ENCODE measurements around the gene GRIN1. TPM values are rescaled to one million over a fixed set of nuclear protein-coding genes. Genes with fewer than 3 reads are reported as not detected.
"Not testable (repeated sequence)": the region's sequence is repeated elsewhere in the genome, so short reads cannot be mapped to it uniquely, and the experiment has no call there.

Gene GRIN1
- polyA plus RNA-seq, 1 donor: not detected

GRCh38 chr9:137128862-137129455 lies 10.0 kb upstream of the GRIN1 start:
- no peak for DNase-seq (ENCODE audit: low read depth)

- peak; percentile 61 for DNase-seq (ENCODE audit: low read depth)
Observed at GRCh38 chr9:137129456-137130175, 9.3 kb upstream of the GRIN1 start.

GRCh38 chr9:137130176-137130755 lies 8.7 kb upstream of the GRIN1 start:
- no peak for DNase-seq (ENCODE audit: low read depth)

- DNase-seq (ENCODE audit: low read depth): no peak
Observed at GRCh38 chr9:137134191-137134590, 4.8 kb upstream of the GRIN1 start.

GRCh38 chr9:137135154-137135553 lies 3.8 kb upstream of the GRIN1 start:
- not testable (repeated sequence) for DNase-seq (ENCODE audit: low read depth)

GRCh38 chr9:137136261-137136880 lies 2.6 kb upstream of the GRIN1 start:
- no peak for DNase-seq (ENCODE audit: low read depth)

GRCh38 chr9:137136881-137137607 lies 1.9 kb upstream of the GRIN1 start:
- no peak for DNase-seq (ENCODE audit: low read depth)

GRCh38 chr9:137138058-137138721 lies 764 bp upstream of the GRIN1 start:
- no peak for DNase-seq (ENCODE audit: low read depth)

GRCh38 chr9:137139468-137140150 lies 655 bp downstream of the GRIN1 start:
- DNase-seq (ENCODE audit: low read depth): no peak

- no peak for DNase-seq (ENCODE audit: low read depth)
Observed at GRCh38 chr9:137140151-137141012, 1.4 kb downstream of the GRIN1 start.

- no peak for DNase-seq (ENCODE audit: low read depth)
Observed at GRCh38 chr9:137141050-137141810, 2.3 kb downstream of the GRIN1 start.

GRCh38 chr9:137141976-137142936 lies 3.3 kb downstream of the GRIN1 start:
- no peak for DNase-seq (ENCODE audit: low read depth)

- no peak for DNase-seq (ENCODE audit: low read depth)
Observed at GRCh38 chr9:137143459-137143858, 4.5 kb downstream of the GRIN1 start.

GRCh38 chr9:137145731-137146526 lies 7.0 kb downstream of the GRIN1 start:
- DNase-seq (ENCODE audit: low read depth): no peak

GRCh38 chr9:137146527-137146918 lies 7.6 kb downstream of the GRIN1 start:
- DNase-seq (ENCODE audit: low read depth): no peak

- DNase-seq (ENCODE audit: low read depth): no peak
Observed at GRCh38 chr9:137147091-137147792, 8.3 kb downstream of the GRIN1 start.

GRCh38 chr9:137147793-137148160 lies 8.8 kb downstream of the GRIN1 start:
- no peak for DNase-seq (ENCODE audit: low read depth)
